Stimulated activated CD8-positive, alpha-beta memory T cell treated with anti-CD3 and anti-CD28 coated beads, Interleukin-15, amount 100 ng/mL, for 1 hour (primary cell): ENCODE results near the gene RNU7-1.

Source experiments
- DNase-seq: peaks from one replicate; pipeline ENCODE4 v3.0.0-alpha.2; 2020; ENCODE audit warnings: low read depth

The RNU7-1 gene

GRCh38 chr12:6917491-6918231 lies 26.0 kb upstream of the RNU7-1 start:
- no peak for DNase-seq

- DNase-seq = no peak
Measured at GRCh38 chr12:6919588-6919987, 24.0 kb upstream of the RNU7-1 start.

GRCh38 chr12:6921539-6921938 lies 22.1 kb upstream of the RNU7-1 start:
- no peak for DNase-seq

- no peak for DNase-seq
Measured at GRCh38 chr12:6921996-6922946, 21.3 kb upstream of the RNU7-1 start.

- DNase-seq = no peak
Measured at GRCh38 chr12:6923003-6923732, 20.4 kb upstream of the RNU7-1 start.

- DNase-seq = no peak
Measured at GRCh38 chr12:6923851-6924250, 19.8 kb upstream of the RNU7-1 start.

- DNase-seq = no peak
Measured at GRCh38 chr12:6925239-6925539, 18.4 kb upstream of the RNU7-1 start.

GRCh38 chr12:6925540-6926279 lies 17.9 kb upstream of the RNU7-1 start:
- DNase-seq = no peak

- no peak for DNase-seq
Measured at GRCh38 chr12:6927379-6928021, 16.1 kb upstream of the RNU7-1 start, which contains the start of gene ATN1. TSS of gene ATN1 (plus strand) at chr12:6927959. CDS start at chr12:6934002, 6,043 bp downstream.

GRCh38 chr12:6928022-6928702 lies 15.5 kb upstream of the RNU7-1 start:
- no peak for DNase-seq

GRCh38 chr12:6928703-6929407 lies 14.8 kb upstream of the RNU7-1 start:
- no peak for DNase-seq

GRCh38 chr12:6929466-6930452 lies 13.9 kb upstream of the RNU7-1 start:
- DNase-seq = no peak

GRCh38 chr12:6932766-6933165 lies 10.8 kb upstream of the RNU7-1 start:
- no peak for DNase-seq

GRCh38 chr12:6934110-6934509 lies 9.5 kb upstream of the RNU7-1 start:
- DNase-seq = no peak

GRCh38 chr12:6935371-6936193 lies 8.0 kb upstream of the RNU7-1 start:
- no peak for DNase-seq

- DNase-seq = no peak
Measured at GRCh38 chr12:6936194-6936635, 7.4 kb upstream of the RNU7-1 start.

GRCh38 chr12:6936636-6937480 lies 6.8 kb upstream of the RNU7-1 start:
- DNase-seq = no peak
